ENCODE measurements around the gene ABCA13.
A peak's percentile ranks its signal among the peaks of the same experiment; 100 is the strongest.

ABCA13 gene

DNA sequence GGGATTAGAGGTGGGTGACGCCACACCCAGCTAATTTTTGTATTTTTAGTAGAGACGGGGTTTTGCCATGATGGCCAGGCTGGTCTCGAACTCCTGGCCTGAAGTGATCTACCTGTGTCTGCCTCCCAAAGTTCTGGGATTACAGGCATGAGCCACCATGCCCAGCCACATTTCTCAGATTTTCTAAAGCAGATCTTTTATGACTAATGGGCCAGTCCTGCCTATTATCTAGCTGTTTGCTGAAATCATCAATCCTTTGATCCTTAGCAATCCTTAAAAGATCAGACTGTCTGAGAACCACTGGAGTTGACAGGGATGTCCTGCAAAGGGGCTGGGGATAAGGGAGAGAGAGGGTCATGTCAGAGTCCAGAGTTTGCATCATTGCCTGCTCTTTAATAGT lies 21.2 kb upstream of the ABCA13 start:
- Histone ChIP-seq H3K27ac (ENCODE audit: extremely low read depth, low read depth, low read length) (no peak overlapping the region), H3K4me3 (ENCODE audit: low read depth, low read length) (no peak overlapping the region), H3K36me3 (ENCODE audit: control insufficient read depth in 2 of 2, insufficient read depth in 1 of 2, low read length in 2 of 2) (no peaks in the 10 kb centered on the region), H3K9me3 (ENCODE audit: control insufficient read depth, insufficient read depth, low read depth, low read length) (no peaks in the 10 kb centered on the region), H3K4me1 (ENCODE audit: control insufficient read depth, insufficient read depth, low read length) (no peaks in the 10 kb centered on the region)
- POLR2A ChIA-PET, result no interaction called here
- CTCF ChIA-PET, result no interaction called here
- TF ChIP-seq, protein P1, sequence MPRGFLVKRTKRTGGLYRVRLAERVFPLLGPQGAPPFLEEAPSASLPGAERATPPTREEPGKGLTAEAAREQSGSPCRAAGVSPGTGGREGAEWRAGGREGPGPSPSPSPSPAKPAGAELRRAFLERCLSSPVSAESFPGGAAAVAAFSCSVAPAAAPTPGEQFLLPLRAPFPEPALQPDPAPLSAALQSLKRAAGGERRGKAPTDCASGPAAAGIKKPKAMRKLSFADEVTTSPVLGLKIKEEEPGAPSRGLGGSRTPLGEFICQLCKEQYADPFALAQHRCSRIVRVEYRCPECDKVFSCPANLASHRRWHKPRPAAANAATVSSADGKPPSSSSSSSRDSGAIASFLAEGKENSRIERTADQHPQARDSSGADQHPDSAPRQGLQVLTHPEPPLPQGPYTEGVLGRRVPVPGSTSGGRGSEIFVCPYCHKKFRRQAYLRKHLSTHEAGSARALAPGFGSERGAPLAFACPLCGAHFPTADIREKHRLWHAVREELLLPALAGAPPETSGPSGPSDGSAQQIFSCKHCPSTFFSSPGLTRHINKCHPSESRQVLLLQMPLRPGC (tag by site-specific recombination; IDR thresholded peaks at IDR 0.05), result no peak
- TF ChIP-seq ZEB2 (tag by site-specific recombination; IDR thresholded peaks at IDR 0.05), result no peak
- TF ChIP-seq ZNF843 (tag by site-specific recombination; IDR thresholded peaks at IDR 0.05), result no peak
- no peak for TF ChIP-seq GFI1B (tag by site-specific recombination; IDR thresholded peaks at IDR 0.05)

DNA sequence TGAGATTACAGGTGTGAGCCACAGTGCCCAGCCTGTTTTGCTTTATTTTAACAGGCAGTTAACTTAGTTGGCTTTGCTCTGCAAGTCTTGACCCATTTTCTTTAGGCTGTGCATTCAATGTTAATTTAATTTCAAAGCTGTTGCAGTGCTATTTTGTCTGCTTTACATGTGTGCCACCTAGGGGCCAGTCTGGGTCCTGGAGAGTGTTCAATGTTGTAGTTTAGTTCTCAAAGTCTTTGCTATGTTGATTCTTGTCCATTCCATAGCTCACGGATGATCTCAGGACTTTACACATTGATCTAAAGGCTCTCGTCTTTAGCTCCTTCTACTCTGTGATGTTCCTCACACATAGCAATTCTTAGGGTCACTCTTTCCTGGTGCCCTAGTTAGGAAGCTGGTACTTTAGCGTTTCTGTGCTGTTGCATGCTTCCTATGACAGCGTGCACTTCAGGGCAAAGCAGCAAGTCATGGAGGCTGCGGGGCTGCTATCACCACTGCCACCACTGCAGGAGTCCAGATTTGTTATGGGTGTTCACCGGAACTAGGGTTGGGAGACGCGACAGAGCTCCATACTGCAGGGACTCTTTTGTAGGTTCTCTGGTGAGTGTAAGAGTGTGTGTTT lies 16.4 kb upstream of the ABCA13 start:
- no peaks in the 10 kb centered on the region for H3K9me3 ChIP-seq (ENCODE audit: control insufficient read depth, insufficient read depth, low read depth, low read length)
- ChIA-PET POLR2A (no interaction called here), CTCF (interaction anchor here (0.6 to 3.4 kb wide), 21 partner anchors 8 to 525 kb away, joined by 3 to 35 read pairs (median 4); no protein-coding TSS in a partner anchor)
- H3K27ac ChIP-seq (ENCODE audit: extremely low read depth, low read depth, low read length), result no peak overlapping the region
- no peak overlapping the region for H3K4me3 ChIP-seq (ENCODE audit: low read depth, low read length)
- no peaks in the 10 kb centered on the region for H3K4me1 ChIP-seq (ENCODE audit: control insufficient read depth, insufficient read depth, low read length)
- TF ChIP-seq ZNF654 (tag by site-specific recombination; IDR thresholded peaks at IDR 0.05; ENCODE audit: low read depth), result peak; percentile 15; the same call in 1 of the 2 replicates
- TF ChIP-seq, protein P2, sequence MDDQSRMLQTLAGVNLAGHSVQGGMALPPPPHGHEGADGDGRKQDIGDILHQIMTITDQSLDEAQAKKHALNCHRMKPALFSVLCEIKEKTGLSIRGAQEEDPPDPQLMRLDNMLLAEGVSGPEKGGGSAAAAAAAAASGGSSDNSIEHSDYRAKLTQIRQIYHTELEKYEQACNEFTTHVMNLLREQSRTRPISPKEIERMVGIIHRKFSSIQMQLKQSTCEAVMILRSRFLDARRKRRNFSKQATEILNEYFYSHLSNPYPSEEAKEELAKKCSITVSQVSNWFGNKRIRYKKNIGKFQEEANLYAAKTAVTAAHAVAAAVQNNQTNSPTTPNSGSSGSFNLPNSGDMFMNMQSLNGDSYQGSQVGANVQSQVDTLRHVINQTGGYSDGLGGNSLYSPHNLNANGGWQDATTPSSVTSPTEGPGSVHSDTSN (CRISPR knock-in tag; IDR thresholded peaks at IDR 0.05), result no peak
- H3K36me3 ChIP-seq (ENCODE audit: control insufficient read depth in 2 of 2, insufficient read depth in 1 of 2, low read length in 2 of 2), result no peaks in the 10 kb centered on the region

DNA sequence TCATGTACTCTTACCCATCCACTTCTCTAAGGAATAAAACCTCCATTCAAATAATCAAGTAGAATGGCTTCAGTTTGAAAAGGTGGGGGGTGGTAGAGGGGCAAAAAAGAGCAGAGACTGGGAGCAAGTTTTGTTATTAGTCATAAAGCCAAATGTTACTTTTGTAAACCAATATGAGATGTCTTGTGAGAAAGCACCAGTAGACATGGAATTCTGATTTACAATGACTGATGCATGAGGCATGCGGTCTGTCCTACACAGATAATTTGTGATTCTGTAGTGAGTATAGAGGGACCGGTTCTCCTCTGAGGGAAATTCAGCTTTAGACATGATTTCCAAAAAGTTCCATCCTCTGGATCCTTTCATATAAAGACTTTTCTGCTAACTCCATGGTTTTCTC lies 12.9 kb upstream of the ABCA13 start:
- ChIA-PET POLR2A (no interaction called here), CTCF (interaction anchor here (0.6 to 2.0 kb wide), 2 partner anchors 213 to 221 kb away, joined by 3 to 6 read pairs; no protein-coding TSS in a partner anchor)
- H3K9me3 ChIP-seq (ENCODE audit: control insufficient read depth, insufficient read depth, low read depth, low read length), result no peaks in the 10 kb centered on the region
- no peak overlapping the region for H3K4me3 ChIP-seq (ENCODE audit: low read depth, low read length)
- no peak overlapping the region for H3K27ac ChIP-seq (ENCODE audit: extremely low read depth, low read depth, low read length)
- TF ChIP-seq ZNF701 (tag by site-specific recombination; IDR thresholded peaks at IDR 0.05), result no peak
- H3K4me1 ChIP-seq (ENCODE audit: control insufficient read depth, insufficient read depth, low read length), result no peaks in the 10 kb centered on the region
- H3K36me3 ChIP-seq (ENCODE audit: control insufficient read depth in 2 of 2, insufficient read depth in 1 of 2, low read length in 2 of 2), result no peaks in the 10 kb centered on the region

DNA sequence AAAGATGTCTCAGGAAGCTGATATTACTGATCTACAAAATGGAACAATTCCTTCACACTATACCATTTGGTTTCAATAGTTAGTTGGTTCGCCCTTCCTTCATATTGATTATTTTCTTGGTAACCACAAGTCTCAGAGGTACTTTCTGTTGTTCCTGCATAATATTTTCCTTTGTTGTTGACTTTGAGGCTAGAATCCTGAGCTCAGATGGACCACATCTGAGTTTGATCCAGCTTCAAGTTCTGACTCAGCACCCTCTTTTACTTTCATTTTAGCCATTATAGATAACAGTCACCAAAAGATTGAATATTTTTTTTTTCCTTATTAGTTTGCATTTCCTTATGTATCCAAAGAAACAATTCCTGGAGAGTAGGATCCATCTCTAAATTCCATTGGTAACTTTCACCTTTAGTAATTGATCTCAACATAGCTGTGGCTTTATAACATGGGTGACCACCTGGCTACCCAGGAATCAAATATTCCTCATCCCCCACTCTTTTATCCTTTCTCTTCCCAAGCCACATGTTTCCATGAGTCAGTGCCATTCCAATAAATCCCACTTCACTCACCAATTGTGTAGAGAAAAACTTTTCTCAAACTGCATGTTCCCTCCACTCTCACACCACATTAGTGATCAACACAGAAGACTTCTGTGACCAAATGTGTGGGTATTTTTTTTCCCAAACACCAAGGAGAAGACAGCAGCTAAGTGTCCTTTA lies 9.7 kb upstream of the ABCA13 start:
- TF ChIP-seq, protein P3, sequence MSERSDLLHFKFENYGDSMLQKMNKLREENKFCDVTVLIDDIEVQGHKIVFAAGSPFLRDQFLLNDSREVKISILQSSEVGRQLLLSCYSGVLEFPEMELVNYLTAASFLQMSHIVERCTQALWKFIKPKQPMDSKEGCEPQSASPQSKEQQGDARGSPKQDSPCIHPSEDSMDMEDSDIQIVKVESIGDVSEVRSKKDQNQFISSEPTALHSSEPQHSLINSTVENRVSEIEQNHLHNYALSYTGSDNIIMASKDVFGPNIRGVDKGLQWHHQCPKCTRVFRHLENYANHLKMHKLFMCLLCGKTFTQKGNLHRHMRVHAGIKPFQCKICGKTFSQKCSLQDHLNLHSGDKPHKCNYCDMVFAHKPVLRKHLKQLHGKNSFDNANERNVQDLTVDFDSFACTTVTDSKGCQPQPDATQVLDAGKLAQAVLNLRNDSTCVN (tag by site-specific recombination; optimal IDR thresholded peaks at IDR 0.05), result no peak
- TF ChIP-seq GLIS1 (tag by site-specific recombination; IDR thresholded peaks at IDR 0.05) (no peak), ZFP3 (tag by site-specific recombination; IDR thresholded peaks at IDR 0.05; ENCODE audit: low read depth) (no peak)
- TF ChIP-seq, protein P4, sequence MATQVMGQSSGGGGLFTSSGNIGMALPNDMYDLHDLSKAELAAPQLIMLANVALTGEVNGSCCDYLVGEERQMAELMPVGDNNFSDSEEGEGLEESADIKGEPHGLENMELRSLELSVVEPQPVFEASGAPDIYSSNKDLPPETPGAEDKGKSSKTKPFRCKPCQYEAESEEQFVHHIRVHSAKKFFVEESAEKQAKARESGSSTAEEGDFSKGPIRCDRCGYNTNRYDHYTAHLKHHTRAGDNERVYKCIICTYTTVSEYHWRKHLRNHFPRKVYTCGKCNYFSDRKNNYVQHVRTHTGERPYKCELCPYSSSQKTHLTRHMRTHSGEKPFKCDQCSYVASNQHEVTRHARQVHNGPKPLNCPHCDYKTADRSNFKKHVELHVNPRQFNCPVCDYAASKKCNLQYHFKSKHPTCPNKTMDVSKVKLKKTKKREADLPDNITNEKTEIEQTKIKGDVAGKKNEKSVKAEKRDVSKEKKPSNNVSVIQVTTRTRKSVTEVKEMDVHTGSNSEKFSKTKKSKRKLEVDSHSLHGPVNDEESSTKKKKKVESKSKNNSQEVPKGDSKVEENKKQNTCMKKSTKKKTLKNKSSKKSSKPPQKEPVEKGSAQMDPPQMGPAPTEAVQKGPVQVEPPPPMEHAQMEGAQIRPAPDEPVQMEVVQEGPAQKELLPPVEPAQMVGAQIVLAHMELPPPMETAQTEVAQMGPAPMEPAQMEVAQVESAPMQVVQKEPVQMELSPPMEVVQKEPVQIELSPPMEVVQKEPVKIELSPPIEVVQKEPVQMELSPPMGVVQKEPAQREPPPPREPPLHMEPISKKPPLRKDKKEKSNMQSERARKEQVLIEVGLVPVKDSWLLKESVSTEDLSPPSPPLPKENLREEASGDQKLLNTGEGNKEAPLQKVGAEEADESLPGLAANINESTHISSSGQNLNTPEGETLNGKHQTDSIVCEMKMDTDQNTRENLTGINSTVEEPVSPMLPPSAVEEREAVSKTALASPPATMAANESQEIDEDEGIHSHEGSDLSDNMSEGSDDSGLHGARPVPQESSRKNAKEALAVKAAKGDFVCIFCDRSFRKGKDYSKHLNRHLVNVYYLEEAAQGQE (tag by site-specific recombination; IDR thresholded peaks at IDR 0.05), result no peak
- TF ChIP-seq, protein P5, sequence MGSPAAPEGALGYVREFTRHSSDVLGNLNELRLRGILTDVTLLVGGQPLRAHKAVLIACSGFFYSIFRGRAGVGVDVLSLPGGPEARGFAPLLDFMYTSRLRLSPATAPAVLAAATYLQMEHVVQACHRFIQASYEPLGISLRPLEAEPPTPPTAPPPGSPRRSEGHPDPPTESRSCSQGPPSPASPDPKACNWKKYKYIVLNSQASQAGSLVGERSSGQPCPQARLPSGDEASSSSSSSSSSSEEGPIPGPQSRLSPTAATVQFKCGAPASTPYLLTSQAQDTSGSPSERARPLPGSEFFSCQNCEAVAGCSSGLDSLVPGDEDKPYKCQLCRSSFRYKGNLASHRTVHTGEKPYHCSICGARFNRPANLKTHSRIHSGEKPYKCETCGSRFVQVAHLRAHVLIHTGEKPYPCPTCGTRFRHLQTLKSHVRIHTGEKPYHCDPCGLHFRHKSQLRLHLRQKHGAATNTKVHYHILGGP (tag by site-specific recombination; IDR thresholded peaks at IDR 0.05), result no peak
- Histone ChIP-seq H3K27ac (ENCODE audit: extremely low read depth, low read depth, low read length) (no peak overlapping the region), H3K36me3 (ENCODE audit: control insufficient read depth in 2 of 2, insufficient read depth in 1 of 2, low read length in 2 of 2) (no peaks in the 10 kb centered on the region), H3K4me1 (ENCODE audit: control insufficient read depth, insufficient read depth, low read length) (no peaks in the 10 kb centered on the region), H3K4me3 (ENCODE audit: low read depth, low read length) (no peak overlapping the region), H3K9me3 (ENCODE audit: control insufficient read depth, insufficient read depth, low read depth, low read length) (no peaks in the 10 kb centered on the region)
- ChIA-PET CTCF (interaction anchor here (0.5 to 1.5 kb wide), 4 partner anchors 11 to 170 kb away, joined by 3 to 6 read pairs (median 4); no protein-coding TSS in a partner anchor), POLR2A (no interaction called here)
